Psoas muscle (tissue), 8 donors: Measurements from ENCODE around the gene CDS2. TPM values are rescaled to one million over a fixed set of nuclear protein-coding genes. Genes with fewer than 3 reads are reported as not detected.
"Not testable (repeated sequence)": the region's sequence is repeated elsewhere in the genome, so short reads cannot be mapped to it uniquely, and the experiment has no call there.

Source experiments
- ATAC-seq, 4 donors: fragments of 200-7000 bp; cut with Tn5 transposase; one replicate each; pipeline ENCODE4 v1.9.1; 2020; ENCODE audit warnings: moderate library complexity in 3 of 4, mild to moderate bottlenecking in 2 of 4
- DNase-seq, 2 donors: peaks; one replicate each; pipeline ENCODE4 v3.0.0-alpha.2; 2020
- H3K27ac ChIP-seq: fragments of 200-600 bp; one replicate; pipeline ENCODE4 v1.8.0; 2022
- H3K27me3 ChIP-seq, 3 donors: fragments of 200-600 bp in 1 of 3; one replicate each; pipeline versions ENCODE4 v1.6.1 to v1.8.0; 2013 to 2022; ENCODE audit warnings: low read length in 2 of 3, mild to moderate bottlenecking in 2 of 3, moderate library complexity in 1 of 3; ENCODE audit not compliant: insufficient read depth in 3 of 3
- H3K36me3 ChIP-seq, 2 donors: fragments of 200-600 bp in 1 of 2; one replicate each; pipeline versions ENCODE4 v1.6.1 to v1.8.0; 2013 to 2022; ENCODE audit warnings: low read depth in 1 of 2, mild to moderate bottlenecking in 1 of 2, moderate library complexity in 1 of 2; ENCODE audit not compliant: insufficient read depth in 1 of 2
- H3K4me1 ChIP-seq: fragments of 200-600 bp; one replicate; pipeline ENCODE4 v1.8.0; 2022
- H3K4me3 ChIP-seq: fragments of 200-600 bp; one replicate; pipeline ENCODE4 v1.8.0; 2022; ENCODE audit warnings: mild to moderate bottlenecking
- H3K9me3 ChIP-seq: fragments of 200-600 bp; one replicate; pipeline ENCODE4 v1.8.0; 2022
- CTCF ChIP-seq: fragments of 200-600 bp; IDR thresholded peaks from one replicate; pipeline ENCODE4 v1.8.0; 2022; ENCODE audit warnings: antibody characterized with exemption
- WGBS, 3 donors: extraction: QIAGEN DNeasy Blood & Tissue Kit; methylation state at CpG; one replicate each; pipeline versions ENCODE4 v1.1.6 to v1.1.7; 2013; 5-methylcytosine and 5-hydroxymethylcytosine counted together
- intact Hi-C, 2 donors: fragments of 100-400 bp; cut with DNase I; formaldehyde crosslinking; loops; one replicate each; pipeline versions ENCODE4 v1.11.0 to v1.14.2; 2022
- polyA plus RNA-seq, 3 donors: library from polyadenylated mRNA; stranded (reverse); fragments of 200-250 nt; gene quantifications; one replicate each; pipeline ENCODE4 v1.2.3, GENCODE V29; 2013
- total RNA-seq, 4 donors: library from RNA; stranded (reverse); fragmentation: NEBNext Ultra II Directional in 2 of 4; extraction: Animal tissue kit (Norgen Biotek cat#: 25700) in 2 of 4; gene quantifications; one replicate each; pipeline versions ENCODE4 v1.2.1 to v1.2.4, GENCODE V29; 2021 to 2023
- donor health status: healthy with polysubstance abuse.
- donor health status: DM: no; HTN: no; CAD: no; lungs with moderate emphysema.
- donor health status: Bipolar disorder and iron deficiency.
- donor health status: healthy.
- donor health status: DM: yes; HTN: yes; CAD: no.
- donor health status: DM: no; HTN: no; CAD: no.
- donor health status: DM: no; HTN: no; CAD: no.
- donor health status: DM: yes; HTN: yes; CAD: no.

CDS2 gene
- total and polyA plus RNA-seq, 7 donors, result 8.0 to 34.1 (median 19.5) TPM

DNA sequence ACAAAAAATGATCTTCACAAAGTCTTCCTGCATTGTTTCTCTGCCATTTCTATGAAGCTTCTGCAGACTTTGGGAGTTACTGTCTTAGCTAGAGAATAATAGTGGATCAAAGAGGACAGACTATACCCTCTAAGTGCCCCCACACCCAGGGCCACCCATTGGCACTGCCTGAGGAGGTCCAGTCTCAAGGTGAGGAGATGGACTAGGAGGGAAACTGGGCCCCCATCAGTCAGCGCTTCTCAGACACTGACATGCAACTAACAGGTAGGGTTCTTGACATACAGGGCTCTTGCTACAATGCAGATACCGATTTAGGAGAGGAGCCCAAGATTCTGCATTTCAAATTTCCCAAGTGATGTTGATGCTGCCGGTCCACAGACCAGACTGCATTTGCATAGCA, 31.4 kb upstream of the CDS2 start:
- Histone ChIP-seq H3K36me3 (peaks cover 3 to 52% of the 10 kb centered on the region in 2 donors), H3K9me3 (no peaks in the 10 kb centered on the region), H3K4me1 (no peaks in the 10 kb centered on the region), H3K27ac (no peak overlapping the region), H3K27me3 (no peaks in the 10 kb centered on the region), H3K4me3 (no peak overlapping the region)
- intact Hi-C loops, result loop anchor here in 1 of 2 donors (2.0 to 10.0 kb wide), 2 partner anchors 327 to 491 kb away; no protein-coding TSS in a partner anchor
- ATAC-seq (no peak), DNase-seq (no peak)
- TF ChIP-seq CTCF, result no peak
- WGBS, 3 donors, result 80 to 91% (median 88%) methylated on average over 3 of the region's 3 CpGs

DNA sequence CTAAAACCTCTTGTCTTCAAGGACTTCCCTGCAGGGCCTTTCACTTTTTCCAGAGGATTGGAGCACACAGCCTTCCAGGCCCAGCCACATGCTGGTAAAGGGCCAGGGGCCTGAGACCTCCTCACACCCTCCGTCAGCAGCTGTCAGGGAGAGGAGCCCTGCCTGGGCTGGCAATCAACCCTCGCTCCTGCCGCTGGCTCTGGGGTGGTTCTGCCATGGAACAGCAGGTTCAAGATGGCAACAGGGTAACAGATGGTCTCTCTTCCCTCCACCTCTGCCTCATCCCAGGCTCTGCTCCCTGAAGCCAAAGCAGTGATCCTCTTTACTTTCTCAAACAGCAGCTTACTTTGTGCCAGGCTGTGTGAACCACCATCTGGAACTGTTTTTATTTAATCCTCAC, 30.9 kb upstream of the CDS2 start:
- H3K27me3 ChIP-seq, result no peaks in the 10 kb centered on the region
- no peak overlapping the region for H3K27ac ChIP-seq
- intact Hi-C loops, result loop anchor here in 1 of 2 donors (2.0 to 10.0 kb wide), 2 partner anchors 327 to 491 kb away; no protein-coding TSS in a partner anchor
- TF ChIP-seq CTCF, result no peak
- WGBS, 3 donors, result 45 to 65% (median 52%) methylated on average over 3 of the region's 3 CpGs
- H3K9me3 ChIP-seq, result no peaks in the 10 kb centered on the region
- H3K36me3 ChIP-seq, result peaks cover 3 to 56% of the 10 kb centered on the region in 2 donors
- ATAC-seq (no peak), DNase-seq (no peak)
- no peak overlapping the region for H3K4me3 ChIP-seq
- no peaks in the 10 kb centered on the region for H3K4me1 ChIP-seq

DNA sequence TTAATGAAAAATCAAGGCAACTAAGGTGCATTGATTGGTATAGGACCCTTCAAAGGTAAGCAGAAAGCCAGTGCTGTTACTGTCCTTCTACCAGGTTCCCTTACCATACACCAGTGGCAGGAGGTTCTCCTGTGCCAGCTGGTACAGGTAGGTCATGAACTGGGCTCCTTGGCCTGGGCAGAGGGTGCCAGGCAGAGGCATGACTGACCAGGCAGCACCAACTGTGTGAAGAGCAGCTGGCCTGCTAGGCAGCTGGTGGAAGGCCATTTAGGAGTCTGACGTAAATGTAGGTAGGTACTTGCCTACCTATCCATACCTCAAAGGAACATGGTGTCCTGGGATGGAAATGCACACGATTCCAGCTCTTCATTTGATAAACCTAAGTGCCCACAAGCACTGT, 30.3 kb upstream of the CDS2 start:
- DNase-seq, result no peak
- intact Hi-C loops, result loop anchor here in 1 of 2 donors (10.0 kb wide), 1 partner anchor 492 kb away; no protein-coding TSS in a partner anchor
- no peak overlapping the region for H3K27ac ChIP-seq
- no peaks in the 10 kb centered on the region for H3K4me1 ChIP-seq
- peaks cover 3 to 62% of the 10 kb centered on the region in 2 donors for H3K36me3 ChIP-seq
- peak in 2 of 4 donors; percentile 30 to 38 for ATAC-seq
- 77 to 84% (median 82%) methylated on average over 2 of the region's 2 CpGs for WGBS, 3 donors
- H3K4me3 ChIP-seq, result no peak overlapping the region
- TF ChIP-seq CTCF, result no peak
- H3K9me3 ChIP-seq, result no peaks in the 10 kb centered on the region
- H3K27me3 ChIP-seq, result no peaks in the 10 kb centered on the region

DNA sequence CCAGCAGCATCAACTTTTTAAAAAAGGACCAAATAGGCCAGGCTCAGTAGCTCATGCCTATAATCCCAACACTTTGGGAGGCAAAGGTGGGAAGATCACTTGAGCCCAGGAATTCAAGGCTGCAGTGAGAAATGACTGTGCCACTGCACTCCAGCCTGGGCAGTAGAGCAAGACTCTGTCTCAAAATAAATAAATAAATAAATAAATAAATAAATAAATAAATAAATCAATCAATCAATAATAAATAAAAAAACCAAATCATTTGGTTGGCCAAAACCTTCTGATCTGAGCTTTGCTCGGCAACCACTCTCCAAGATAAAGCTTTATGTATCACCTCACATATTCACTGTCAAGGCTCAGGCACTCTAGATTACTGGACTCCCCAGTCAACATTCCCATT, 27.8 kb upstream of the CDS2 start:
- not testable (repeated sequence) for H3K27me3 ChIP-seq, H3K4me1 ChIP-seq, H3K27ac ChIP-seq, H3K4me3 ChIP-seq, DNase-seq, H3K9me3 ChIP-seq, ATAC-seq
- peaks cover 3 to 78% of the 10 kb centered on the region in 2 donors for H3K36me3 ChIP-seq
- 74 to 93% (median 92%) methylated on average over 1 of the region's 1 CpG for WGBS, 3 donors
- intact Hi-C loops, result loop anchor here in 1 of 2 donors (10.0 kb wide), 1 partner anchor 494 kb away; no protein-coding TSS in a partner anchor

DNA sequence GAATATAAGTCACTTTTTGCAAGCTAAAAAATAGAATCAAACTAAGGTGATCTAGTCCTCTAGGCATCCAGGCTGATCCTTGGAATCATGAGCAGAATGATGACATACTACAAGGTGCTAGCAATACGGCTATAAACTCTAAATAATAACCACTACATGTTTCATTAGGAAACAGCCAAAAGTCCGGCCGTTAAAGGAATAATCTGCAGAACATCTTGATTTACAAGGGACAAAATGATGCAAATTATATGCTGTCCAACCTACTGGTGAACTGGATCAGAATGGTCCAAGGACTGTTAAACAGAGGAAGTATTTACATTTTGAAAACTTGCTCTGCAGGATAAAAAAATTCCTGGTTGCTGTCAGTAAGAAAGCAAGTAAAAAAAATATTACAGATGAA, 26.9 kb upstream of the CDS2 start:
- not testable (repeated sequence) for H3K4me1 ChIP-seq, H3K27ac ChIP-seq, DNase-seq, ATAC-seq, H3K4me3 ChIP-seq, H3K27me3 ChIP-seq, H3K9me3 ChIP-seq
- peaks cover 11 to 87% of the 10 kb centered on the region in 2 donors for H3K36me3 ChIP-seq
- 87 to 94% (median 92%) methylated on average over 3 of the region's 3 CpGs for WGBS, 3 donors
- intact Hi-C loops, result loop anchor here in 1 of 2 donors (10.0 kb wide), 1 partner anchor 495 kb away; no protein-coding TSS in a partner anchor
